Endodermal cell (in vitro differentiated cells): Measurements from ENCODE around the gene CEBPZ. TPM values are rescaled to one million over a fixed set of nuclear protein-coding genes. Genes with fewer than 3 reads are reported as not detected.

ENCODE experiments used
- DNase-seq: peaks from one replicate; pipeline ENCODE4 v3.0.0-alpha.2; 2017
- H3K27ac ChIP-seq: 2 replicates; pipeline ENCODE4 v1.5.1; 2013; ENCODE audit warnings: mild to moderate bottlenecking, low read depth, low read length, moderate library complexity
- H3K27me3 ChIP-seq: 2 replicates; pipeline ENCODE4 v1.6.1; 2013; ENCODE audit warnings: mild to moderate bottlenecking, low read length, moderate library complexity; ENCODE audit not compliant: insufficient read depth, control insufficient read depth, poor library complexity, severe bottlenecking
- H3K36me3 ChIP-seq: 2 replicates; pipeline ENCODE4 v1.7.0; 2013; ENCODE audit warnings: mild to moderate bottlenecking, low read length, moderate library complexity; ENCODE audit not compliant: control insufficient read depth, insufficient read depth
- H3K4me1 ChIP-seq: one replicate; pipeline ENCODE4 v1.7.0; 2013; ENCODE audit warnings: low read length; ENCODE audit not compliant: control insufficient read depth, insufficient read depth
- H3K4me3 ChIP-seq: 2 replicates; pipeline ENCODE4 v1.5.1; 2013; ENCODE audit warnings: mild to moderate bottlenecking, low read length, moderate library complexity
- H3K9ac ChIP-seq: 2 replicates; pipeline ENCODE4 v1.6.1; 2013; ENCODE audit warnings: mild to moderate bottlenecking, low read length, moderate library complexity; ENCODE audit not compliant: poor library complexity, severe bottlenecking; ENCODE audit errors: extremely low read depth
- H3K9me3 ChIP-seq: 2 replicates; pipeline ENCODE4 v1.6.1; 2013; ENCODE audit warnings: mild to moderate bottlenecking, low read length, moderate library complexity; ENCODE audit not compliant: control insufficient read depth
- H3K27ac Mint-ChIP-seq: 2 replicates; pipeline ENCODE4 v1.8.0; 2020; ENCODE audit warnings: mixed read lengths
- H3K27me3 Mint-ChIP-seq: 2 replicates; pipeline ENCODE4 v1.8.0; 2021; ENCODE audit warnings: mild to moderate bottlenecking, mixed read lengths; ENCODE audit not compliant: insufficient read depth
- H3K36me3 Mint-ChIP-seq: 2 replicates; pipeline ENCODE4 v1.8.0; 2020; ENCODE audit warnings: low read depth, mixed read lengths
- H3K4me1 Mint-ChIP-seq: 2 replicates; pipeline ENCODE4 v1.8.0; 2020; ENCODE audit warnings: mixed read lengths
- H3K4me3 Mint-ChIP-seq: 2 replicates; pipeline ENCODE4 v1.8.0; 2020; ENCODE audit warnings: mild to moderate bottlenecking, moderate library complexity, mixed read lengths
- H3K9me3 Mint-ChIP-seq: 2 replicates; pipeline ENCODE4 v1.8.0; 2020; ENCODE audit warnings: mild to moderate bottlenecking, mixed read lengths
- CTCF ChIP-seq: fragments of 200-600 bp; sonication (generic); conservative IDR thresholded peaks from 2 replicates; pipeline ENCODE4 v1.5.0; 2021; ENCODE audit warnings: antibody characterized with exemption, mild to moderate bottlenecking
- WGBS, 2 experiments: methylation state at CpG; one replicate each; pipeline versions ENCODE4 v1.1.5 to v1.1.7; 2013; ENCODE audit warnings: missing lambda C conversion rate in 2 of 2, mixed read lengths in 1 of 2; ENCODE audit not compliant: insufficient coverage in 1 of 2, insufficient read length in 1 of 2; 5-methylcytosine and 5-hydroxymethylcytosine counted together
- total RNA-seq, 2 donors: library from RNA; stranded (reverse); fragmentation: NEBNext Ultra II Directional in 1 of 2; extraction: Animal tissue kit (Norgen Biotek cat#: 25700) in 1 of 2; gene quantifications; 2 replicates in 1 of 2; 3 replicates in 1 of 2; pipeline ENCODE4 v1.2.1, GENCODE V29; 2021

The CEBPZ gene
- total RNA-seq, 2 donors from 2014 or later, result 66.9 to 80.5 TPM

- Mint-ChIP-seq H3K36me3 (peaks cover 59% of the 10 kb centered on the region), H3K27me3 (no peaks in the 10 kb centered on the region), H3K4me3 (no peak overlapping the region), H3K27ac (no peak overlapping the region), H3K4me1 (peaks cover 12% of the 10 kb centered on the region), H3K9me3 (peaks cover 6% of the 10 kb centered on the region)
- Histone ChIP-seq H3K9me3 (no peaks in the 10 kb centered on the region), H3K27ac (no peak overlapping the region), H3K36me3 (peaks cover 97% of the 10 kb centered on the region), H3K9ac (no peak overlapping the region), H3K4me1 (peaks cover 5% of the 10 kb centered on the region), H3K4me3 (no peak overlapping the region), H3K27me3 (no peaks in the 10 kb centered on the region)
- TF ChIP-seq CTCF, result no peak
- DNase-seq, result no peak
These were observed 14.8 kb upstream of the CEBPZ start for GRCh38 chr2:37246205-37246604.

- H3K27ac Mint-ChIP-seq, result no peak overlapping the region
- peaks cover 64% of the 10 kb centered on the region for H3K36me3 Mint-ChIP-seq
These were observed 13.4 kb upstream of the CEBPZ start for GRCh38 chr2:37244755-37245154.

GRCh38 chr2:37244017-37244416 lies 12.6 kb upstream of the CEBPZ start:
- H3K4me3 Mint-ChIP-seq, result no peak overlapping the region
- Histone ChIP-seq H3K9me3 (no peaks in the 10 kb centered on the region), H3K4me1 (no peaks in the 10 kb centered on the region), H3K9ac (no peak overlapping the region), H3K27me3 (no peaks in the 10 kb centered on the region), H3K36me3 (peaks cover 93% of the 10 kb centered on the region), H3K4me3 (no peak overlapping the region), H3K27ac (no peak overlapping the region)
- H3K9me3 Mint-ChIP-seq, result peaks cover 6% of the 10 kb centered on the region
- H3K4me1 Mint-ChIP-seq, result peaks cover 6% of the 10 kb centered on the region
- peaks cover 61% of the 10 kb centered on the region for H3K36me3 Mint-ChIP-seq
- no peak for TF ChIP-seq CTCF
- H3K27ac Mint-ChIP-seq, result no peak overlapping the region
- no peak for DNase-seq
- 89 to 92% methylated on average over 2 to 4 of the region's 4 CpGs for WGBS, 2 experiments
- H3K27me3 Mint-ChIP-seq, result no peaks in the 10 kb centered on the region

More at GRCh38 chr2:37244755-37245154, 13.4 kb upstream of the CEBPZ start:
- Mint-ChIP-seq H3K4me1 (peaks cover 6% of the 10 kb centered on the region), H3K9me3 (peaks cover 6% of the 10 kb centered on the region), H3K4me3 (no peak overlapping the region), H3K27me3 (no peaks in the 10 kb centered on the region)
- 91 to 93% methylated on average over 2 to 3 of the region's 3 CpGs for WGBS, 2 experiments
- no peak for TF ChIP-seq CTCF
- no peak overlapping the region for H3K4me3 ChIP-seq
- H3K9ac ChIP-seq, result no peak overlapping the region
- no peaks in the 10 kb centered on the region for H3K4me1 ChIP-seq
- peaks cover 94% of the 10 kb centered on the region for H3K36me3 ChIP-seq
- no peaks in the 10 kb centered on the region for H3K27me3 ChIP-seq
- H3K9me3 ChIP-seq, result no peaks in the 10 kb centered on the region
- DNase-seq, result no peak
- H3K27ac ChIP-seq, result no peak overlapping the region
